ENCODE measurements around the gene SELENON.

DNA sequence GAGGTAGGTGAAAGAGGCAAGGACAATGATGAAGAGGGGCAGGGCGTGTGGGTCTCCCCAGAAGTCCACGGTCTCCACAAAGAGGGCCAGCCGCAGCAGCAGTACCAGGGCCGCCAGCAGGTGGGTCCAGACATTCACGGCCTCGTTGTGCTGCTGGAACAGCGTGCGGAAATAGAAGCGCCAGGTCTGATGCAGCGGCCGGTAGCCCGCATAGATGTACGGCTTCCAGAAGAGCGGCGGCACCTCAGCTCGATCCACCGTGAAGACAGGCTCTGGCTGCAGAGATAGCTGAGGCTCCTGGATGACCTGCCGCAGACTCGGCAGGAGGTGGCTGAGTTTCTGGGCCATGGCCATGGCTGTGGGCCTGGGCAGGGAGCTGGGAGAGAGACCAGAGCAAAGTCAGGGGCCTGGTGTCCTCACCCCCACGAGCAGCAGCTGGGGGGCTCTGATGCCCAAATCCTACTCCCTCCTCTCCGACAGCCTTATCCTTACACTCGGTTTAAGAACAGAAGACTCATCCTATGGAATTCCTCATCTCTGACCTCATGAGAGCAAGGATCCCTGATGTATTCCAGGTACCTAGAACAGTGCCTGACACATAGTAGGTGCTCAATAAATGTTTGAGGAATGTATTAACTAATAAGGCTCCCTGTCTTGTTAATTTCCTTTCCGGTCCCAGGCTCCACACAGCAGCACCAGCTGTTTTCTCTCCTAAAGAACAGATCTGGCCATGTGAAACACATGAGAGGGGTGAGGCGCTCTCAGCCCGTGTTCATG lies 63.7 kb downstream of the SELENON start:
- TF ChIP-seq POLR2AphosphoS5 (IDR thresholded peaks at IDR 0.05; ENCODE audit: low read depth, low read length) (no peak), CTCF (IDR thresholded peaks at IDR 0.05) (no peak), TCF7L2 (IDR thresholded peaks at IDR 0.05; ENCODE audit: low read depth, low read length) (no peak)
